Forelimb muscle (tissue), 1 donor: ENCODE data around the gene SLC25A5. TPM values are rescaled to one million over a fixed set of nuclear protein-coding genes. Genes with fewer than 3 reads are reported as not detected.
A peak's percentile ranks its signal among the peaks of the same experiment; 100 is the strongest.
"Not testable (repeated sequence)": the region's sequence is repeated elsewhere in the genome, so short reads cannot be mapped to it uniquely, and the experiment has no call there.

Source experiments
- DNase-seq: peaks from one replicate; pipeline ENCODE4 v3.0.0-alpha.2; 2013; ENCODE audit warnings: low read depth
- polyA plus RNA-seq: library from polyadenylated mRNA; unstranded; fragments of 120-200 nt; gene quantifications from one replicate; pipeline ENCODE4 v1.2.1, GENCODE V29; 2013; ENCODE audit not compliant: insufficient read length

SLC25A5 gene
- 154 TPM for polyA plus RNA-seq

GRCh38 chrX:119467842-119468550 is at the start of gene SLC25A5:
TSS of gene SLC25A5 (plus strand) at chrX:119468444. CDS start at chrX:119468516, 72 bp downstream.
- no peak for DNase-seq

- no peak for DNase-seq
These were observed 49.1 kb upstream of the SLC25A5 start for GRCh38 chrX:119419146-119419545.

GRCh38 chrX:119419898-119420297 is 48.3 kb upstream of the SLC25A5 start:
- no peak for DNase-seq

- DNase-seq: no peak
These were observed 47.1 kb upstream of the SLC25A5 start for GRCh38 chrX:119421016-119421705.

- DNase-seq: no peak
These were observed 44.6 kb upstream of the SLC25A5 start for GRCh38 chrX:119423631-119424030.

GRCh38 chrX:119424999-119425398 is 43.2 kb upstream of the SLC25A5 start:
- DNase-seq: no peak

DNA sequence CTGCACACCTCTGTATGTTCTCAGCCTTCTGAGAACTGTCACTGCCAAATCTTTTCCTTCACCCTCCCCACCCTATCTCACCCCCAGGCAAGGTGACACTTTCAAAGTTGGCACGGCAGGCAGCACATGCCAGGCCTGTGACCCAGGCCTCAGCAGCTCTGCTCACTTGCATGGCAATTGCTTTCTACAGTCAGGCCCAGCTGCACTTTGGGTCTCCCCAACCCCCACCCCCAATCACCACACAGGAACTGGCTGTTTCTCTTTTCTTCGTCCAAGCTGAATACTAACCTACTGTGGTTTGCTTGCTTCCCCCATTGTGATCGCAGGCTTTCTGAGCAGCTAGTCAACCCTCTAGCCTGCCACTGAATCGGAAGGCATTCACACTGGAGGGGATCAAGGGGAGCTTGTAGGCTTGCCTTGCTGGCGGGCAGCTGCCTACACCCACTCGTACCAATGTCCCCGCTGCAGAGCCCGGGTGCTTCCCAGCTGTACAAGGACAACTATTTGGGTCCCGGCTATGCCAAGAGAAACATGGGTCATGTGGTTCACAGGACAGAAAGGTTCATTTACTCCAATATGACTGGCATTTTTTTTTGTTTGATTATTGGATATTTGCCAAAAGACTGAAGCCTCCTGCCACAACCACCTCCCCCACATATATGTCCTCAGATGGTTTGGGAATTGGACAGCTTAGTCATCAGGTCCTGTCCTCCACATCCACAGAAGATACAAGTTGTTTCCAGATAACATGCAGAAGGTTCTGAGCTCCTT is 41.0 kb upstream of the SLC25A5 start:
- DNase-seq: no peak

- DNase-seq: no peak
These were observed 40.5 kb upstream of the SLC25A5 start for GRCh38 chrX:119427795-119428185.

GRCh38 chrX:119429471-119429870 is 38.8 kb upstream of the SLC25A5 start:
- DNase-seq: no peak

GRCh38 chrX:119441295-119441694 is 26.9 kb upstream of the SLC25A5 start:
- DNase-seq: not testable (repeated sequence)

- no peak for DNase-seq
These were observed 26.0 kb upstream of the SLC25A5 start for GRCh38 chrX:119442286-119442685.

DNA sequence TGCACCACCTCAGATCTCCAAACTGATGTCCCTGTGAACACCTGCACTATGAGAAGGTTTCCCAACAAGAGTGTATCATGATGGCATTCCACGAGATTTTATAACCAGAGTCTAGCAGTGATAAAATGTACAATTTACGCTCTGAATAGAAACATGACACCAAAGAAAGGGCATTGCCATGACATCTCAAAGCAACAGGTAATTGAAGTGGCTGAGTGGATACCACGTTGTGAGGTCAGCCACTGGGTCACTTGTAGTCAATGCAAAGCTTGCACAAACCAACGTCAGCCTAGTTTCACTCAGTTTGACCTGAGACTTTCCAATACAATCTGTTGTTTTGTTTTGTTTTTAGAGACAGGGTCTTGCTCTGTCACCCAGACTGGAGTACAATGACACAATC is 15.0 kb upstream of the SLC25A5 start:
- no peak for DNase-seq

GRCh38 chrX:119455264-119455663 is 13.0 kb upstream of the SLC25A5 start:
- no peak for DNase-seq

GRCh38 chrX:119459181-119459580 is 9.1 kb upstream of the SLC25A5 start:
- no peak for DNase-seq

GRCh38 chrX:119465555-119465954 is 2.7 kb upstream of the SLC25A5 start:
- no peak for DNase-seq

DNA sequence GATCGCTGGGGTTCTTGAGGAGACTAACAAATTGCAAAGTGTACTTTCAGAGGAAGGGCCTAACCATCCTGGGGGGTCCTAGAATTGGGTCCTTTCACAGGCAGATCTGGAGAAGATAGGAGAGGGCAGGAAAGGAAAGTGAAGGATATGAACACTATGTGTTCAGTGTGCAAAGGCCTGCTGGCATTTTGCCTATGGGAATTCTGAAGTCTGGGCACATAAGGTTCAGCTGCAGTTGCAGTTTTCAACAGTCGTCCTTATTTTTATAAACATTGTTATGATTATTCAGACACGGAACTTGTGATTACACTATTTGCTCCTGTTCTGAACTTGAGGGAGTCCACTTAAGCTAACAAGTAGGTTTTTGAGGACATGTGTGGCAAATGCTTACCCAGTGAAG is 1.3 kb upstream of the SLC25A5 start:
- DNase-seq: no peak

DNA sequence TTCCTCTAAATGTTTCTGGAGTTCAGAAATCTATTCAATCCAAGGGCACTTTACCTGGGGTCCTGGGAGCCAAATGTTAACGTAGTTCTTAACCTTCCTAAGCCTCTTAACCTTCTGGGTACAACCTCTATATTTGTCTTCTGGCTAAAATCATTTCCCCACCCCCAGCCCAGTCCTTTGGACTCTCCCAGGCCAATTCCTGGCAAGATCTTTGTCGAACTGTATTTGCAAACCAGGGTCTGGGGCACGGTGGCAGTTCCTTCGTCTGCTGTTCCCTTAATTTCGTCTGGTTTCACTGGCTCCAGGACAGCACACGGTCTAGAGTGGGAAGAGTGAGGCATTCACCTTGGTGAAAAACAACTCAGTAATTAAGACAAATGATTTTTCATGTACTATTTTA is 811 bp upstream of the SLC25A5 start:
- DNase-seq: no peak

DNA sequence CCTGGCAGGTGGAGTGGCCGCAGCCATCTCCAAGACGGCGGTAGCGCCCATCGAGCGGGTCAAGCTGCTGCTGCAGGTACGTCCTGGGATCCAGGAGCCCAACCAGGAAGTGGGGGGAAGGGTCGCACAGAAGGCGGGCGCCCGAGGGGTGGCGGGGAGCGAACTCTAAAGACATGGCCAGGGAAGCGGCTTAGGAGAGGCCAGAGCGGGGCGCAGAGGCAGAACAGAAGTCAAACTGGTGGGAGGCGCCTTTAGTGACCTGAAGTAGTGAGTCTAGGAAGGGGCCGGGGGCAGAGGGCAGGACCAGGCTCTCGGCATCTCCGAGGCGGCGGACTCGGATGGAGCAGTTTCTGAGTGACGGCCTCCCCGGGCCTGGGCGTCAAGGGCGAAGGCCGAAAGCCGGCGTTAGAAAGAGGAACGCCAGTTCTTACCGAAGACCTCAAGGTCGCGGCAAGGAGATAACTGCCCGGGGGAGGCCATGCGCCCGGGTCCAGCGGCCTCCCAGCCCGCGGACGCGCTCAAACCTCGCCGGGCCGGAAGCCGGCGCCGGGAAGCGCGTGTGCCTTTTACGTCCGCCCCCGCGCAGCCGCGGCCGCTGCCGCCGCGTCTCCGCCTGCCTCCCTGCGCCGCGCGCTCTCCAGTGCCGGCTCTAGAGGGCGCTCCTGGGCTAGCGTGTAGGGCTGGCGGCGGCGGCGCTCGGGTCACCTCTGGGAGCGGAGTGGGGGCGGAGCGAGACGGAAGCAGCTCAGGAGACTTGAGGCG is 488 bp downstream of the SLC25A5 start:
- DNase-seq: peak; percentile 46

GRCh38 chrX:119469313-119469635 is 1.0 kb downstream of the SLC25A5 start:
- DNase-seq: no peak

DNA sequence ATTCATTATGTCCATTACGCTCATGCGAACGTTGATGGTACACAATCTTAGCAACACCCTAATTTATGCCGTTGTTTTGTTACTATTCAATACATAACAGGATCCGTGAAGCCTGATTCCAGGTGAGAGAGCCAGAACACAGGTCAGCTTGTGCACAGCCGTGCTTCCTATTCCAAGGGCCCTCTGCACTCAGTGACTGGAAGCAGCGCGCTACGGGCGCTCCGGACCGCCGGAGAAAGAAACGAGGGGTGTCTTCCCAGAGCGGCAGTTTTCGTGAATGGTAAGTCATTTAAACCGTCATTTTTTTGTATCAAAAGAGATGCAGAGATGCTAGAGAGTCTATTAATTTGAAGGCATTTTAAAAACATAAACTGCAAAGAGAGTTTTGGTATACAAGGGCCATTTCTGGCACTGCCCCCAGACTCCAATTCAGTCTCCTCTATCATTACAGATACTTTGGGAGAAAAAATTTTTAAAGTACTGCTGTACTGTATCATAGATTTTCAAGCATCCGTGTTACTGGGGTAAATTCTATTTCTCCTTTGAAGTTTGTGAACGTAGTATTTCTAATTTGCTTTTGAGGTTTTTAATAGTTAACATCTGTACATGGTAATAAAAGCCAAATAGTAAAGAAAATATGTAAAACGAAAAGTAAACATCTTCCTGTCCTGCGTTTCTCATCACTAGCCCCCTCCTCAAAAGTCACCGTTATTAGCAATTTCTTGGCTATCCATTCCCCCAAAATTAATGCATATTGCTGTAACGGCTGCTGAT is 6.6 kb downstream of the SLC25A5 start:
- no peak for DNase-seq

- DNase-seq: no peak
These were observed 7.3 kb downstream of the SLC25A5 start for GRCh38 chrX:119475389-119476101.
